K562 (cell line): ENCODE measurements around the gene VWDE. TPM values are rescaled to one million over a fixed set of nuclear protein-coding genes. Genes with fewer than 3 reads are reported as not detected.

ENCODE experiments used
- ATAC-seq: fragments of 200-7000 bp; cut with Tn5 transposase; 3 replicates; pipeline ENCODE4 v1.9.1; 2020; ENCODE audit warnings: moderate library complexity
- BruUV-seq: library from RNA; stranded (reverse); fragments of 400-500 nt; replicated peaks from 2 replicates; lab custom pipeline; 2021; lab: Mats Ljungman, UMichigan
- CTCF ChIA-PET: fragments of 300-600 bp; formaldehyde crosslinking; extraction: SDS; loops from one replicate; lab custom pipeline; 2021; ENCODE audit warnings: low intra/inter-chr PET ratio; lab: Yijun Ruan, JAX
- POLR2A ChIA-PET: fragments of 300-600, 350-650 bp; sonication (Branson Sonifier 250); formaldehyde crosslinking; extraction: SDS; loops from one replicate; lab custom pipeline; 2021; ENCODE audit warnings: antibody characterized with exemption, inconsistent platforms; lab: Yijun Ruan, JAX
- DNase-seq, 4 experiments: peaks; one replicate each; pipeline versions ENCODE4 v3.0.0 to v3.0.0-alpha.2; 2011 to 2018; ENCODE audit warnings: low spot score in 3 of 4, mixed read lengths in 3 of 4; ENCODE audit errors: extremely low read depth in 1 of 4
- FAIRE-seq: peaks from 2 replicates; lab custom pipeline; 2011; peaks lifted over from hg19 to GRCh38; lab: Jason Lieb, UNC
- H2AFZ ChIP-seq: 2 replicates; pipeline ENCODE4 v1.6.0; 2011; ENCODE audit warnings: low read depth, low read length, control low read depth, inconsistent platforms
- H3K27ac ChIP-seq: fragments of 200-600 bp; 3 replicates; pipeline ENCODE4 v1.8.0; 2011; ENCODE audit warnings: low read depth, mild to moderate bottlenecking, control low read depth, inconsistent platforms, low read length, moderate library complexity, mixed read lengths; ENCODE audit errors: extremely low read depth
- H3K27me3 ChIP-seq, 2 experiments: fragments of 300-600 bp in 1 of 2; 2 replicates in 1 of 2; 3 replicates in 1 of 2; pipeline versions ENCODE4 v1.6.0 to v1.8.0; 2011; ENCODE audit warnings: inconsistent platforms in 2 of 2, low read length in 2 of 2, mild to moderate bottlenecking in 1 of 2, mixed read lengths in 1 of 2, moderate library complexity in 1 of 2; ENCODE audit not compliant: control insufficient read depth in 2 of 2, insufficient read depth in 2 of 2
- H3K36me3 ChIP-seq: fragments of 300-600 bp; 3 replicates; pipeline ENCODE4 v1.8.0; 2011; ENCODE audit warnings: mild to moderate bottlenecking, low read length, inconsistent platforms; ENCODE audit not compliant: control insufficient read depth, insufficient read depth
- H3K4me1 ChIP-seq, 2 experiments: fragments of 200-600 bp in 1 of 2; replicated peaks in 1 of 2; 2 replicates in 1 of 2; 3 replicates in 1 of 2; pipeline versions ENCODE4 v1.5.1 to v1.8.0; 2011; ENCODE audit warnings: inconsistent platforms in 2 of 2, low read length in 2 of 2, mild to moderate bottlenecking in 1 of 2, mixed read lengths in 1 of 2, moderate library complexity in 1 of 2; ENCODE audit not compliant: control insufficient read depth in 2 of 2, insufficient read depth in 2 of 2
- H3K4me2 ChIP-seq: 2 replicates; pipeline ENCODE4 v1.6.1; 2011; ENCODE audit warnings: low read length, control low read depth, inconsistent platforms, mixed read lengths; ENCODE audit not compliant: insufficient read depth
- H3K4me3 ChIP-seq: fragments of 200-600 bp; sonication (generic), shearing (Covaris generic); 2 replicates; pipeline ENCODE4 v1.5.1; 2016; ENCODE audit warnings: control low read depth, inconsistent platforms
- H3K79me2 ChIP-seq: fragments of 200-600 bp; 3 replicates; pipeline ENCODE4 v1.8.0; 2011; ENCODE audit warnings: low read length, inconsistent platforms; ENCODE audit not compliant: control insufficient read depth, insufficient read depth
- H3K9ac ChIP-seq, 2 experiments: 2 replicates each; pipeline versions ENCODE4 v1.6.0 to v1.6.1; 2011; ENCODE audit warnings: low read depth in 2 of 2, low read length in 2 of 2, control low read depth in 1 of 2, inconsistent platforms in 1 of 2, mild to moderate bottlenecking in 1 of 2, mixed read lengths in 1 of 2; ENCODE audit not compliant: insufficient read depth in 1 of 2
- H3K9me1 ChIP-seq: one replicate; pipeline ENCODE4 v1.6.0; 2011; ENCODE audit warnings: inconsistent platforms, mild to moderate bottlenecking, low read length, moderate library complexity; ENCODE audit not compliant: control insufficient read depth, insufficient read depth
- H3K9me3 ChIP-seq: replicated peaks from 2 replicates; pipeline ENCODE4 v1.5.1; 2011; ENCODE audit warnings: low read depth, low read length, inconsistent platforms; ENCODE audit not compliant: control insufficient read depth, insufficient read depth
- H4K20me1 ChIP-seq: replicated peaks from 2 replicates; pipeline ENCODE4 v1.6.1; 2011; ENCODE audit warnings: low read length, inconsistent platforms, mixed read lengths; ENCODE audit not compliant: control insufficient read depth, insufficient read depth
- HLTF ChIP-seq: fragments of 450-650 bp; IDR thresholded peaks from 2 replicates; pipeline ENCODE4 v1.6.1; 2016
- JUN ChIP-seq, 2 experiments: sonication (generic) in 1 of 2; formaldehyde crosslinking in 1 of 2; IDR thresholded peaks; 2 replicates each; pipeline versions ENCODE4 v1.6.1 to v1.8.0; 2012 to 2022; ENCODE audit warnings: borderline replicate concordance in 2 of 2, mild to moderate bottlenecking in 2 of 2, improper control_type of control experiment in 1 of 2, low read depth in 1 of 2, low read length in 1 of 2, missing genetic modification reagents in 1 of 2
- KDM4B ChIP-seq, 2 experiments: fragments of 450-650 bp in 1 of 2; sonication (generic) in 1 of 2; IDR thresholded peaks; 2 replicates each; pipeline ENCODE4 v1.6.1; 2016 to 2017; ENCODE audit warnings: borderline replicate concordance in 2 of 2, antibody characterized with exemption in 1 of 2, low read depth in 1 of 2, mild to moderate bottlenecking in 1 of 2
- MAFF ChIP-seq: IDR thresholded peaks from 2 replicates; pipeline ENCODE4 v1.6.1; 2012; ENCODE audit warnings: low read length, improper control_type of control experiment
- MAFK ChIP-seq: IDR thresholded peaks from 2 replicates; pipeline ENCODE4 v1.6.1; 2011; ENCODE audit warnings: low read length, improper control_type of control experiment
- NFE2 ChIP-seq: IDR thresholded peaks from 2 replicates; pipeline ENCODE4 v1.6.1; 2014; ENCODE audit warnings: antibody characterized with exemption, low read depth
- RBM14 ChIP-seq: fragments of 200-400 bp; formaldehyde crosslinking; IDR thresholded peaks from 2 replicates; pipeline ENCODE4 v1.6.1; 2018; ENCODE audit warnings: low read depth, mild to moderate bottlenecking, low read length, moderate library complexity, borderline replicate concordance; ENCODE audit not compliant: insufficient read depth
- TRIM25 ChIP-seq: fragments of 450-650 bp; IDR thresholded peaks from 2 replicates; pipeline ENCODE4 v1.7.0; 2016; ENCODE audit warnings: borderline replicate concordance
- ZMIZ1 ChIP-seq, 2 experiments: fragments of 150-350 bp in 1 of 2; IDR thresholded peaks; 2 replicates each; pipeline ENCODE4 v1.6.1; 2012 to 2016; ENCODE audit warnings: low read depth in 2 of 2, low read length in 2 of 2, mild to moderate bottlenecking in 1 of 2, moderate library complexity in 1 of 2
- ZNF146 ChIP-seq: IDR thresholded peaks from one replicate; pipeline ENCODE4 v1.6.1; 2018; ENCODE audit warnings: missing compliant biosample characterization; ENCODE audit not compliant: unreplicated experiment
- ZNF280B ChIP-seq: fragments of 250-450 bp; sonication (Bioruptor Pico); IDR thresholded peaks from 2 replicates; pipeline ENCODE4 v1.5.1; 2021; ENCODE audit warnings: mild to moderate bottlenecking
- ZNF316 ChIP-seq: fragments of 450-650 bp; IDR thresholded peaks from 2 replicates; pipeline ENCODE4 v1.6.1; 2016
- ZNF384 ChIP-seq: IDR thresholded peaks from 2 replicates; pipeline ENCODE4 v1.6.1; 2012; ENCODE audit warnings: low read depth, low read length, improper control_type of control experiment
- ZNF76 ChIP-seq: fragments of 250-450 bp; sonication (Bioruptor Pico); IDR thresholded peaks from 2 replicates; pipeline ENCODE4 v1.4.0; 2020; ENCODE audit warnings: mild to moderate bottlenecking, moderate library complexity, borderline replicate concordance
- in situ Hi-C: fragments of 300-500 bp; cut with MboI; formaldehyde crosslinking; loops from 4 replicates; pipeline ENCODE4 v1.15.0; 2018; ENCODE audit warnings: inconsistent platforms, mixed read lengths
- intact Hi-C: fragments of 100-400 bp; cut with micrococcal nuclease; formaldehyde crosslinking; loops from 2 replicates; pipeline ENCODE4 v1.14.2; 2022
- polyA plus RNA-seq, 8 experiments: library from polyadenylated mRNA; depleted of rRNA in 4 of 8; stranded (reverse) in 5 of 8; unstranded in 3 of 8; fragments of >200 nt; fragmentation: Nextera tagmentation in 2 of 8; fragmentation: Illumina TruSeq in 1 of 8; extraction: Ambion mirVana in 2 of 8; extraction: Trizol in 1 of 8; gene quantifications; 2 replicates each; pipeline versions ENCODE4 v1.2.1 to v1.2.3, GENCODE V29; 2011 to 2014; ENCODE audit warnings: inconsistent platforms in 1 of 8, missing spikeins in 1 of 8
- total RNA-seq, 7 experiments: library from RNA; depleted of rRNA in 6 of 7; stranded (reverse); fragments of >200 nt in 6 of 7; fragmentation: Illumina TruSeq in 2 of 7; extraction: Trizol in 2 of 7; gene quantifications; 2 replicates each; pipeline versions ENCODE4 v1.2.1 to v1.2.3, GENCODE V29; 2011 to 2021; ENCODE audit warnings: low replicate concordance in 1 of 7

The VWDE gene
- total and polyA plus RNA-seq, 9 of the 15 experiments (the other 6 are each of a cell fraction or from before 2014, with no cell fraction given), result 40.6 to 162 (median 95.2) TPM

GRCh38 chr7:12305502-12305901, 98.2 kb downstream of the VWDE start:
- Histone ChIP-seq H3K4me1 (no peaks in the 10 kb centered on the region), H3K4me2 (no peak overlapping the region), H3K9me1 (no peaks in the 10 kb centered on the region), H3K36me3 (no peaks in the 10 kb centered on the region), H4K20me1 (no peaks in the 10 kb centered on the region), H3K9ac (no peak overlapping the region), H3K79me2 (no peaks in the 10 kb centered on the region), H3K27me3 (no peaks in the 10 kb centered on the region), H3K4me3 (no peak overlapping the region), H3K27ac (no peak overlapping the region), H3K9me3 (no peaks in the 10 kb centered on the region), H2AFZ (no peak overlapping the region)
- ChIA-PET POLR2A (no interaction called here), CTCF (no interaction called here)
- DNase-seq (peak in 1 of 4 experiments; percentile 15), FAIRE-seq (no peak), ATAC-seq (no peak; the same call in 2 of the 3 replicates)
- intact Hi-C loops, result no loop called here
- no TSS peak for BruUV-seq
- in situ Hi-C loops, result loop anchor here (10.0 kb wide), 1 partner anchor 1599 kb away; no protein-coding TSS in a partner anchor
- TF ChIP-seq MAFK, result peak; percentile 64; the same call in 1 of the 2 replicates
- TF ChIP-seq KDM4B (IDR thresholded peaks at IDR 0.05; ENCODE audit: borderline replicate concordance in 2 of 2, low read depth in 1 of 2), result no peak
- TF ChIP-seq ZNF280B, result no peak
- TF ChIP-seq ZNF76 (CRISPR knock-in tag), result no peak
- no peak for TF ChIP-seq TRIM25
- no peak for TF ChIP-seq RBM14
- TF ChIP-seq ZNF316, result peak; percentile 87
- TF ChIP-seq NFE2, result peak; percentile 40; the same call in 1 of the 2 replicates
- TF ChIP-seq ZNF384, result no peak
- no peak for TF ChIP-seq ZNF146
- TF ChIP-seq HLTF, result no peak
- TF ChIP-seq MAFF, result peak; percentile 65
- TF ChIP-seq ZMIZ1 (IDR thresholded peaks at IDR 0.05; ENCODE audit: low read depth in 2 of 2, low read length in 2 of 2), result no peak
- TF ChIP-seq JUN (IDR thresholded peaks at IDR 0.05; ENCODE audit: borderline replicate concordance, low read depth, low read length), result no peak
- no peak for TF ChIP-seq JUN (CRISPR knock-in tag; IDR thresholded peaks at IDR 0.05; ENCODE audit: borderline replicate concordance)
